ENCODE data around the gene ALKBH3. TPM values are rescaled to one million over a fixed set of nuclear protein-coding genes. Genes with fewer than 3 reads are reported as not detected.

Gene ALKBH3
- total RNA-seq, 1 donor from 2014 or later: 29.3 TPM

- no peak for DNase-seq (ENCODE audit: low spot score)
Observed at GRCh38 chr11:43962383-43963278, 82.0 kb downstream of the ALKBH3 start.

GRCh38 chr11:43963279-43963620 is 82.6 kb downstream of the ALKBH3 start:
- no peak for DNase-seq (ENCODE audit: low spot score)

GRCh38 chr11:43967661-43968060 is 87.0 kb downstream of the ALKBH3 start:
- DNase-seq (ENCODE audit: low spot score): no peak

DNA sequence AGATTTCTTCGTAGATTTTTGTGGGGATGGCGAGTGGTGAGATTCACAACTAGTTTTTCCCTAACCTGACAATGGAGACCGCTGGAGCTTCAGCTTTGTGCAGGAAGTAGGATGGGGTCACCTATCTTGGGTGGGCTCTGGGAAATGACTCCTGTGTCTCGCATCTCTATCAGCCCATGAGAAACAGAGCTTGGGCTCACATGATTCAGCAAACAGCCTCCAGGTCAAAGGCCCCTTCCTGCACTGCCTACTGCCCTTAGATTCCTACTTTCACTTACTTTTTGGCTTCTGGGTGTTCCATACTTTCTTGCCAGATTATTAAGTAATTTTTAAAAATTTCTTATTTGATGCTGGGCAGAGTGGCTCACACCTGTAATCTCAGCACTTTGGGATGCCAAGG is 88.1 kb downstream of the ALKBH3 start:
- DNase-seq (ENCODE audit: low spot score): no peak

DNA sequence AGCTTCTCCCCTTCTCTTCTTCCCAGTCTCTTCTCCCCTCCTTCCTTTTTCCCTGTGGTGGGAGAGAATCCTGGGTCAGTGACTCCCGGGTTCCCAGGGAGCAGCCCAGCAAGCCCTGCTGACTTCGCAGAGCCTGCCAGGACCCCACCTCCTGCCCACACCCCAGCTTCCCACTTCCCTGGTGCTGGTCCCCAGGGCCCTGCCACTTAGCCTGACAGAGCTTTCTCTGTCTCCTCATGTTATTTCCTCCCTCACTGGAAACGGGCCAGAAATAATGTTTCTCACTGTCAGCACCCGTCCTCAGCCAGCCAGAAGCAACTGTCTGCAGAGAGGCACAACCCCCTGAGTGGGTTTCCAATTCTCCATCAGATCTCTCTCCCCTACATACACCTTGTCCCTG is 88.9 kb downstream of the ALKBH3 start:
- DNase-seq (ENCODE audit: low spot score): no peak

Other genes starting within 250 kb of the ALKBH3 start
- gene HSD17B12, start 200.1 kb upstream of the ALKBH3 start, total RNA-seq: 113 TPM
- 143 TPM for gene C11orf96, start 61.8 kb downstream of the ALKBH3 start, total RNA-seq
- not detected for gene ACCSL, start 167.2 kb downstream of the ALKBH3 start, total RNA-seq
- gene ACCS, start 185.4 kb downstream of the ALKBH3 start, total RNA-seq: 28.1 TPM
- 61.3 TPM for gene EXT2, start 214.8 kb downstream of the ALKBH3 start, total RNA-seq